HT-29 (cell line): ENCODE measurements around the gene LRRC70. TPM values are rescaled to one million over a fixed set of nuclear protein-coding genes. Genes with fewer than 3 reads are reported as not detected.
"Not testable (repeated sequence)": the region's sequence is repeated elsewhere in the genome, so short reads cannot be mapped to it uniquely, and the experiment has no call there.

Source experiments
- DNase-seq: peaks from one replicate; pipeline ENCODE4 v3.0.0-alpha.2; 2015; ENCODE audit warnings: low spot score
- total RNA-seq: library from RNA; depleted of rRNA; stranded (reverse); fragments of >200 nt; shearing (Covaris generic); gene quantifications from 2 replicates; pipeline ENCODE4 v1.2.3, GENCODE V29; 2014; rRNA removed

The LRRC70 gene
- total RNA-seq, 1 experiment from 2014 or later = 0.33 TPM

DNA sequence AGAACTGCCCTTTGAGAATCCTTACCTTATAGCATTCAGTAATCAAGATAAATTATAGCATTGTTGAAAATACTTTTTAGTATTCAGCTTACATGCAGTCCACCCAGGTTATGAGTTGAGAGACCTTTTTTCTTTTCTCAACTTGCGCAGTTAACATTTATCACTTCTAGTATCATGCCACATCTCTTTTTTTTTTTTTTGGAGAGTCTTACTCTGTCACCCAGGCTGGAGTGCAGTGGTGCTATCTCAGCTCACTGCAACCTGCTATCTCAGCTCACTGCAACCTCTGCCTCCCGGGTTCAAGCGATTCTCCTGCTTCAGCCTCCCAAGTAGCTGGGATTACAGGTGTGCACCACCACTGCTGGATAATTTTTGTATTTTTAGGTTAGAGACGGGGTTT is 29.0 kb downstream of the LRRC70 start:
- DNase-seq = no peak

DNA sequence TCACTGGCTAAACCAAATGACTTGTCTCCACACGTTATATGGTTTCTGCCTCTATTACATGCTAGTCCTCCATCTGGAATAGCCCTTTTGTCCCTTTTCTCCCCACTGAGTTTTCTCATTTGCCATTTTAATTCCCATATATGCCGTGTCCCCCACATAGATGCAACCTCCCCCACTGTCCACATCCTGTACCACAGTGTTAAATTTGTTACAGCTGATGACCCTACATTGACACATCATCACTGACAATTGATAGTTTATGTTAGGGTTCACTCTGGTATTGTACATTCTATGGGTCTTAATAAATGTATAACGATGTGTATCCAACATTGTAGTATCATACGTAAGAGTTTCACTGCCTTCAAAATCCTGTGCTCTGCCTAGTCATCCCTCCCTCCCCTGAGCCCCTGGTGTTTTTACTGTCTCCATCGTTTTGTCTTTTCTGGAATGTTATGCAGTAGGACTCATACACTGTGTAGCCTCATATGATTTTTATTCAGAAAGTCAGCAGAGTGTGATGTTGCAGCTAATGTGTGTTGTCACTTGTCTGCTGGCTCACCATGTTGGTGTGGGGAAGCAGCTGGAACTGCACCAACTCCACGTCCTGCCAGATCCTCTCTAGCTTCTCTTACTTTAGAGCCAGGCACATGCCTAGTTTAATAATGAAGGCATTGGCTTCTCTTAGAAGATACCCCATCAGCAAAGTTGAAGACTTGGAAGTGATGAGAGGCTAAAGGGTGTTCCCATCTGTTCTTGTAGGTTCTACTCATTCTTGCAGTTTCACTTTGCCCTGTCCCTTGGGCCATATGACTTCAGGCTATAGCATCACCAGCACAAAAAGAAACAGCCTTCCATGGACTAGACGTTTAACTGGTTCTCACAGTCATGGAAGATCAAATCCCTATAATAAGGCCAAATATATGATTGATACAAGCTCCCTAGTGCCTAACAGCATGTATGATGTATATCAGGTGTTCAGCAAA is 30.2 kb downstream of the LRRC70 start:
- DNase-seq = no peak

DNA sequence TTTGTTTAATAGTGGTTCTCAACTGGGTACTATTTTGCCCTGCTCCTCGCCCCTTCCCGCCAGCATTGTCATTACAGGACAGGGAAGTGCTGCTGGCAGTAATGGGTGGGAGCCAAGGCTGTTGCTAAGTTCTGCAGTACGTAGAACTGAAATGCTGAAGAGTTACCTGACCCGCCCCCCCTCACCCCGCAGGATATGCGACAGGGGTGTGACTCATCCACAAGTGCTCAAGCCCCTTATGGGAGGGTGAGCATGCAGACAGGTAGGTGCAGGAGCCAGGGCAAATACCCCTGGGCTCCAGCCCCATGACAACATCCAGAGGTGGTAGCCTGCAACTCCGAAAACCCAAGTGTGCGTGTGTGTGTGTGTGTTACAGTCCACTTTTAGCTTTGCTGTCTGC is 35.7 kb downstream of the LRRC70 start:
- DNase-seq = no peak

DNA sequence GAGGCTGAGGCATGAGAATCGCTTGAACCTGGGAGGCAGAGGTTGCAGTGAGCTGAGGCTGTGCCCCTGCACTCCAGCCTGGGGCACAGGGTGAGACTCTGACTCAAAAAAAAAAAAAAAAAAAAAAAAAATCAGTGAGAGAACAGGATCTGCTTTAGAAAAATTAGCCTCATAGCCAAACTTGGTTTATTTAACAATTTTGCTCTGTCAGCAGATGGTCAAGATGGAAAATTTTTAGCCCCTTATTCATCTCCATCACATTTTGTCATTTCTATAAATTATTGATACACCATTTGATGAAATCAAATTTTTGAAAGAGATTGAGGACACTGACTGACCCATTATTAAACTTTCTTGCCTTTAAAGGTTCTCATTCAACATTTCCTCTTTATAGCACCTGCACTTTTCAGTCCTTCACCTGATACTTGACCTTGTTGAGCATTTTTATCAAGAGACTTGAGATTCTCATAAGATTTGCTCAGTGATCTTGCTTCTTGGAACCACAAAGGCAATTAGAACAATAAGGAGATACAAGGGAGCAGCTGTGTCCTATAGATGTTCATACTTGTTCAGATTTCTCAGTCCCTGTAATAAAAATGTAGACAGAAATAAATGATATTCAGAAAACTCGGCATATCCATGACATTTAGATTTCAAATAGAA is 38.1 kb downstream of the LRRC70 start:
- no peak for DNase-seq

DNA sequence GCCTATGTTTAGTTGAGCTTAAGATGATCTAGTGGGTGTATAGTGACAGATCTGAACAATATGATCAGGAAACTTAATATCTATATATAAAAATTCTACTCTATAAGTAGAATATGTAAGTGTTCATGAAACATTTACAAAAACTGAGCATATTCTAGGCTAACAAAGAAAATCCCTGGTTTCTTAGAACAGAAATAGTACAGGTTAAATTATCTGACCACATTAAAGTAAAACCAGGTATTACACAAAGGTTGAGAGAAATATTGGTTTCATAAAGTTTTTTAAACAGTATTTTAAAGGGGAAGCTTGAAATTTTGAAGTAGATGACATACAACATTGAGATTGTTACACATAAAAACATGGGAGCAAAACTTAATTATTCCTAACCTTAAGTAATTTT is 39.3 kb downstream of the LRRC70 start:
- no peak for DNase-seq

DNA sequence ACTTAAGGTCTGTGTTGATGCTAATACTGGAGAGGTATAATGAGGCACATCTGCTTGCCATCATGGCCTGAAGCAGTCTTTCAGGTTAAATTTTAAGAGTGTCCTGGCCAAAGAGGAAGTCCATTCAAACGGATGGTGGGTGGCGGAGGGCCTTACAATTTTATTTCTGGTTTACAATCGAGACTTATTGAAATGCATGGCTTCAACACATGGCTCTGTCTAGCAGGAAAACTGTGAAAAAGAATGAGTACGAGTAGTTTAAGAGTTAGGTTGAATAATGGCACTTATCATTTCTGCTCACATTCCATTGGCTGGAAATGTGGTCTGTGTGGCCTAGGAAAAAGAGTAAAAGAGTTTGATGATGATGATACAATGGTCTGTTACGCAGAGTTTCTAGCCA is 42.1 kb downstream of the LRRC70 start:
- no peak for DNase-seq

DNA sequence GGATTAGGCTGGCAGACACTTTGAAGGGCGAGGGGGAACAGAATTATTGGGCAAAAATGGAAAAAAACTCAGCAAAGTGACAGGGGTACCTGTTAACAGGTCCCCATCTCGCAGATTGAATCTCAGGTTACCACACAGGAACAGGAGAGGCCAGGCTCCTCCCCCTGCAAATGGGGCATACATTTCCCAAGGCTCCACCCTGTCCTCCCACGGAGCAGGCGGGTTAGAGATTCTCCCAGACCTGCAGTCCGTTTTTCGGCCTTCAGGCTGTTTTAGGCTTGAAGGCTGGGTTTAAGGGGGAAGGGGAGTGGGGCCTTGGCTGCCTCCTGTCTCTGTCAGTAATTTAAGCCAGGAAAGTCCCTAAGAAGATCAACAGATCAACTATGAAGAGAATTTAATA is 42.7 kb downstream of the LRRC70 start:
- no peak for DNase-seq

DNA sequence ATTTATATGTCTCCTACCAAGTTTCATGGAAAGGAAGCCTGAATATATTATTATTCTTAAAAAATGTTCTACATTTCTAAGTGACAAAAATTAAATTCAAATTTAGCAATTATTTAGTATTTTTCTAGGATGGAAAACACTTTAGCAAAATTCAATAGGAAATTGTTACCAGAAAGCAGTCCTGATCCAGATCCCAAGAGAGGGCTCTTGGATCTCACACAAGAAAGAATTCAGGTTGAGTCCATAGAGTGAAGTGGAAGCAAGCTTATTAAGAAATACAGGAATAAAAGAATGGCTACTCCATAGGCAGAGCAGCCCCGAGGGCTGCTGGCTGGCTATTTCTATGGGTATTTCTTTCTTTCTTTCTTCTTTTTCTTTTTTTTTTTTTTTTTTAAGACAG is 44.7 kb downstream of the LRRC70 start:
- DNase-seq = no peak

DNA sequence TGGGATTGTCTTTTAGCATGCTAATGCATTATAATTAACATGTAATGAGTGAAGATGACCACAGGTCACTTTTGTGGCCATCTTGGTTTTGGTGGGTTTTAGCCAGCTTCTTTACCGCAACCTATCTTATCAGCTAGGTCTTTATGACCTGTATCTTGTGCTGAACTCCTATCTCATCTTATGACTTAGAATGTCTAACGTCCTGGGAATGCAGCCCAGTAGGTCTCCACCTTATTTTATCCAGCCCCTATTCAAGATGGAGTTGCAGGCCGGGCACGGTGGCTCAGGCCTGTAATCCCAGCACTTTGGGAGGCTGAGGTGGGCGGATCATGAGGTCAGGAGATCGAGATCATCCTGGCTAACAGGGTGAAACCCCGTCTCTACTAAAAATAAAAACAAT is 45.8 kb downstream of the LRRC70 start:
- not testable (repeated sequence) for DNase-seq

DNA sequence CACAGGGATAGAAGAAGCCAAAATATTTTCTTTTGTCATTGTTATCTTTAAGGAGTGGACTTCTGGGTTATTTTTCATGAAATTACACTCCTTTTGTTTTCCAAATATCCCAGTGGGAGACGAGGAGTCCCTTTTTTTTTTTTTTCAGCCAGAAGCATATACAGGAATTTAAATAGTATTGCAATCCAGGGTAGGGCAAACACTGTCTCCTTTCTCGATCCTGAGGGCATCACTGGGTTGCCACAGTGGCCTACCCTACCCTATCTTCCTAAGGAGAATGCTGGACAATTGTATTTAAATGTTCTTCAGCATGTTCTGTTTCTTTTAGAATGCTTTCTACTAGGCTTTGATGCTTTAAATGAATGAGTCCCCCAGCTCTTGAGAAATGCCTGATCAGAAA is 47.9 kb downstream of the LRRC70 start:
- DNase-seq = no peak

DNA sequence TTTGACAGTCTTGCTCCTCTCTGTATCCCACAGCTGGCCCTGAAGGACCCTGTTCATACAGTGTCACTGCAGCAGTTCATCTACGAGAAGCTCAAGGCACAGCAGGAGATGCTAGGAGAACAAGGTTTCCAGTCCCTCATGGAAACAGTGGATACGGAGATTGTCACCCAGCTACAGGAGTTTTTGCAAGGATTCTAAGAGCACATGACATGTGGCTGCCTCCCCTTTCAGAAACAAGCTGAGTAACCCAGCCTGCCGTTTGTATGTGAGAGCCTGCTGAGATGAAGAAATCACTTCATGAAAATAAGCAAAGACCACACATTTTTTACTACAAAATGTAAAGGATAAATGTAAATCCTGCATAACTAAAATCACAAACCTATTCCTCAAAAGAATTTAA is 48.5 kb downstream of the LRRC70 start:
- DNase-seq = no peak

DNA sequence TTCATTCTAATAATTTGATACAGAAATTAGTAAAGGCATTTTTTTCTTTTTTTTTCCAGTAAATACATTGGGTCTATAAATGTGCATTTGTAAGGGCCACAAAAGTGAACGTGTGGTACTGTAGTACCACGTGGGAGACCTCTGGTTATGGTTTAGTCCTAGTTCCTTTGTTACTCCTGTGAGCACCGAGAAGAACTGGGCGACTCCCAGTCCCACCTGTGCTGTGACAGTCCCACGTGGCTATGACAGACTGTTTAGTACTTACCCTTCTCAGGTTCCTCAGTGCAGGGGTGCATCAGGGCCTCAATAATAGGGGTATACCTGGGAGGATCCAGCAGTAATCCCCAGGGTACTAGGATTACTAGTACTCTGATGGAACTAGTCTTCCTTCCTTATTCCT is 49.3 kb downstream of the LRRC70 start:
- DNase-seq = no peak

Other genes with a start within 250 kb of the LRRC70 start
- gene DIMT1, start 174.9 kb upstream of the LRRC70 start, total RNA-seq = 34.1 and 38.6 TPM in 2 replicates
- 15.1 and 16.7 TPM in 2 replicates for gene IPO11, start 166.1 kb upstream of the LRRC70 start, total RNA-seq